Endothelial cell of umbilical vein (primary cell): ENCODE data around the gene EPYC. TPM values are rescaled to one million over a fixed set of nuclear protein-coding genes. Genes with fewer than 3 reads are reported as not detected.

Experiments used
- BruUV-seq: library from RNA; stranded (reverse); fragments of 400-500 nt; replicated peaks from 2 replicates; lab custom pipeline; 2021; lab: Mats Ljungman, UMichigan
- CTCF ChIA-PET: fragments of 300-600, 350-600 bp; sonication (Branson Sonifier 250); formaldehyde crosslinking; loops from one replicate; lab custom pipeline; 2021; ENCODE audit warnings: antibody characterized with exemption, inconsistent platforms; lab: Charles Lee
- POLR2A ChIA-PET: fragments of 300-600, 350-600 bp; sonication (Branson Sonifier 250); formaldehyde crosslinking; loops from one replicate; lab custom pipeline; 2021; ENCODE audit warnings: antibody characterized with exemption, inconsistent platforms; lab: Charles Lee
- DNase-seq: peaks from one replicate; pipeline ENCODE4 v3.0.0-alpha.2; 2011; ENCODE audit warnings: low read depth, low spot score
- FAIRE-seq: peaks from 2 replicates; lab custom pipeline; 2011; peaks lifted over from hg19 to GRCh38; lab: Jason Lieb, UNC
- H2AFZ ChIP-seq: 2 replicates; pipeline ENCODE4 v1.6.0; 2012; ENCODE audit warnings: low read depth, low read length, control low read depth, inconsistent platforms
- H3K27ac ChIP-seq: 2 replicates; pipeline ENCODE4 v1.5.1; 2011; ENCODE audit warnings: low read depth, mild to moderate bottlenecking, control low read depth, low read length, moderate library complexity; ENCODE audit not compliant: insufficient read depth
- H3K27me3 ChIP-seq, 2 experiments: 2 replicates each; pipeline versions ENCODE4 v1.6.0 to v1.6.1; 2011; ENCODE audit warnings: low read length in 2 of 2, mixed read lengths in 1 of 2; ENCODE audit not compliant: control insufficient read depth in 2 of 2, insufficient read depth in 2 of 2
- H3K36me3 ChIP-seq, 2 experiments: 2 replicates in 1 of 2; 3 replicates in 1 of 2; pipeline ENCODE4 v1.5.1; 2011; ENCODE audit warnings: low read length in 2 of 2, mild to moderate bottlenecking in 1 of 2, moderate library complexity in 1 of 2; ENCODE audit not compliant: control insufficient read depth in 2 of 2, insufficient read depth in 2 of 2; ENCODE audit errors: extremely low read depth in 1 of 2
- H3K4me1 ChIP-seq: 3 replicates; pipeline ENCODE4 v1.5.1; 2011; ENCODE audit warnings: mild to moderate bottlenecking, low read length; ENCODE audit not compliant: control insufficient read depth, insufficient read depth; ENCODE audit errors: extremely low read depth
- H3K4me2 ChIP-seq: 2 replicates; pipeline ENCODE4 v1.6.1; 2011; ENCODE audit warnings: low read length, control low read depth, mixed read lengths; ENCODE audit not compliant: insufficient read depth
- H3K4me3 ChIP-seq, 3 experiments: fragments of 200-600 bp in 1 of 3; sonication (generic), shearing (Covaris generic) in 1 of 3; replicated peaks in 1 of 3; 2 replicates each; pipeline ENCODE4 v1.5.1; 2011 to 2016; ENCODE audit warnings: control low read depth in 3 of 3, low read length in 3 of 3, mild to moderate bottlenecking in 2 of 3, inconsistent platforms in 1 of 3, low read depth in 1 of 3, moderate library complexity in 1 of 3; ENCODE audit not compliant: insufficient read depth in 1 of 3
- H3K79me2 ChIP-seq: 2 replicates; pipeline ENCODE4 v1.6.0; 2012; ENCODE audit warnings: low read length, inconsistent platforms; ENCODE audit not compliant: control insufficient read depth, insufficient read depth
- H3K9ac ChIP-seq: replicated peaks from 2 replicates; pipeline ENCODE3; 2011; ENCODE audit warnings: low read length, control low read depth; ENCODE audit not compliant: insufficient read depth; ENCODE audit errors: extremely low read depth
- H3K9me1 ChIP-seq: replicated peaks from 3 replicates; pipeline ENCODE4 v1.6.0; 2011; ENCODE audit warnings: mild to moderate bottlenecking, low read length; ENCODE audit not compliant: control insufficient read depth, insufficient read depth; ENCODE audit errors: extremely low read depth
- H3K9me3 ChIP-seq: replicated peaks from 2 replicates; pipeline ENCODE4 v1.5.1; 2012; ENCODE audit warnings: low read length, inconsistent platforms; ENCODE audit not compliant: control insufficient read depth, insufficient read depth
- H4K20me1 ChIP-seq: replicated peaks from 2 replicates; pipeline ENCODE3; 2011; ENCODE audit warnings: mild to moderate bottlenecking, low read length; ENCODE audit not compliant: control insufficient read depth, insufficient read depth; ENCODE audit errors: extremely low read depth
- CTCF ChIP-seq, 2 donors: IDR thresholded peaks; 1 replicate in 1 of 2; 2 replicates in 1 of 2; pipeline ENCODE4 v1.5.1; 2011; ENCODE audit warnings: low read length in 2 of 2, mild to moderate bottlenecking in 2 of 2, moderate library complexity in 2 of 2, control low read depth in 1 of 2, inconsistent platforms in 1 of 2, low read depth in 1 of 2; ENCODE audit not compliant: insufficient read depth in 1 of 2; ENCODE audit errors: extremely low read depth in 1 of 2
- EZH2 ChIP-seq: IDR thresholded peaks from 2 replicates; pipeline ENCODE4 v1.6.1; 2012; ENCODE audit warnings: borderline replicate concordance, low read depth, mild to moderate bottlenecking, moderate library complexity, low read length, inconsistent platforms; ENCODE audit not compliant: severe bottlenecking
- FOS ChIP-seq: IDR thresholded peaks from 2 replicates; pipeline ENCODE4 v1.6.1; 2011; ENCODE audit warnings: mild to moderate bottlenecking, low read length, moderate library complexity, borderline replicate concordance; ENCODE audit not compliant: insufficient read depth
- GATA2 ChIP-seq: IDR thresholded peaks from 2 replicates; pipeline ENCODE4 v1.7.0; 2011; ENCODE audit warnings: low read depth, mild to moderate bottlenecking, moderate library complexity, mixed read lengths, low read length; ENCODE audit not compliant: insufficient read length, insufficient read depth
- JUN ChIP-seq: IDR thresholded peaks from 2 replicates; pipeline ENCODE4 v1.6.1; 2011; ENCODE audit warnings: borderline replicate concordance, low read depth; ENCODE audit not compliant: insufficient read length, insufficient read depth
- MYC ChIP-seq: IDR thresholded peaks from one replicate; pipeline ENCODE4 v1.6.1; 2011; ENCODE audit warnings: mild to moderate bottlenecking, low read depth, low read length
- POLR2A ChIP-seq: IDR thresholded peaks from 2 replicates; pipeline ENCODE4 v1.6.1; 2012; ENCODE audit warnings: low read depth, mild to moderate bottlenecking, control low read depth, low read length
- POLR2AphosphoS5 ChIP-seq: IDR thresholded peaks from 2 replicates; pipeline ENCODE4 v1.6.1; 2012; ENCODE audit warnings: low read depth, mild to moderate bottlenecking, control low read depth, low read length, moderate library complexity; ENCODE audit not compliant: insufficient read depth
- dilution Hi-C: fragments of 300-500 bp; cut with MboI; formaldehyde crosslinking; loops from one replicate; pipeline ENCODE4 v1.15.0; 2019; ENCODE audit warnings: low sequenced_read_pairs; ENCODE audit not compliant: extremely low pct_ligation_motif_present
- intact Hi-C: fragments of 100-400 bp; cut with micrococcal nuclease; formaldehyde crosslinking; loops from one replicate; pipeline ENCODE4 v1.10.0; 2022
- polyA plus RNA-seq, 4 experiments: library from polyadenylated mRNA; depleted of rRNA in 3 of 4; stranded (reverse) in 3 of 4; unstranded in 1 of 4; fragments of >200 nt; gene quantifications; 2 replicates each; pipeline versions ENCODE4 v1.2.1 to v1.2.3, GENCODE V29; 2011 to 2012; ENCODE audit warnings: missing spikeins in 1 of 4
- total RNA-seq: library from RNA; stranded (reverse); gene quantifications from 2 replicates; pipeline ENCODE4 v1.2.3, GENCODE V29; 2021
- TF ChIP-seq, protein P1 (sequence below): IDR thresholded peaks from 2 replicates; pipeline ENCODE4 v1.6.1; 2011; ENCODE audit not compliant: insufficient read depth, insufficient read length

EPYC gene
- total and polyA plus RNA-seq, 2 donors (not counting 3 experiments of a cell fraction or from before 2014, with no cell fraction given): not detected

DNA sequence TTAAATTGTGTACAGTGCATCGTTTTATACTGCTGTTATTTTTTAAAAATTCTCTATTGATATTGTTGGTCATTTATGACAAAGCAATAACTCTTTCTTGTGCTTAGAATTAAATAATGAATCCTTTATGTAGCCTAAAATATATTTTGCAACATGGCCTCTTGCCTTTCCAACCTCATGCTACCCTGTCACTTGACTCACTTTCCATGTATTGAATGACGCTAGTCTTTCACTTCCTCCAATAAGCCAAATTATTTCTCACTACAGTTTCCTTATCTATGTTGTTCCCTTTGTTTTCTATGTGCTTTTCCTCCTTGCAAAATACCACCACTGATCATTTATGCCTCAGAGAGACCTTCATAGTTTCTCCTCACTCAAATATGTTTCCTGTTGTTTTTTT is 16.3 kb upstream of the EPYC start:
- CTCF ChIA-PET: no interaction called here
- H3K9ac ChIP-seq: no peak overlapping the region
- no peak for FAIRE-seq

More for the DNA sequence above, 16.3 kb upstream of the EPYC start:
- intact Hi-C loops (no loop called here), dilution Hi-C loops (no loop called here)
- no peaks in the 10 kb centered on the region for H3K36me3 ChIP-seq
- TF ChIP-seq CTCF (IDR thresholded peaks at IDR 0.05; ENCODE audit: extremely low read depth in 1 of 2, insufficient read depth in 1 of 2, low read depth in 1 of 2, low read length in 2 of 2) (no peak), FOS (no peak), POLR2A (no peak), EZH2 (no peak), POLR2AphosphoS5 (no peak), JUN (no peak), MYC (no peak), GATA2 (no peak)
- TF ChIP-seq, protein P1, sequence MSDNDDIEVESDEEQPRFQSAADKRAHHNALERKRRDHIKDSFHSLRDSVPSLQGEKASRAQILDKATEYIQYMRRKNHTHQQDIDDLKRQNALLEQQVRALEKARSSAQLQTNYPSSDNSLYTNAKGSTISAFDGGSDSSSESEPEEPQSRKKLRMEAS: no peak
- no peaks in the 10 kb centered on the region for H3K9me1 ChIP-seq
- DNase-seq: peak; percentile 4
- H3K4me2 ChIP-seq: no peak overlapping the region
- no peak overlapping the region for H2AFZ ChIP-seq
- no peaks in the 10 kb centered on the region for H3K79me2 ChIP-seq
- no peak overlapping the region for H3K27ac ChIP-seq
- H3K4me3 ChIP-seq: no peak overlapping the region
- no peaks in the 10 kb centered on the region for H4K20me1 ChIP-seq
- POLR2A ChIA-PET: no interaction called here
- H3K4me1 ChIP-seq: no peaks in the 10 kb centered on the region
- no TSS peak for BruUV-seq
- no peaks in the 10 kb centered on the region for H3K9me3 ChIP-seq
- H3K27me3 ChIP-seq: no peaks in the 10 kb centered on the region
